Bone marrow (tissue), 2 donors: ENCODE data around the gene RIPK3.
"Not testable (repeated sequence)": the region's sequence is repeated elsewhere in the genome, so short reads cannot be mapped to it uniquely, and the experiment has no call there.

Experiments used
- DNase-seq, 2 donors: peaks; one replicate each; lab custom pipeline; 2025; lab: John Stamatoyannopoulos, UW

RIPK3 gene

DNA sequence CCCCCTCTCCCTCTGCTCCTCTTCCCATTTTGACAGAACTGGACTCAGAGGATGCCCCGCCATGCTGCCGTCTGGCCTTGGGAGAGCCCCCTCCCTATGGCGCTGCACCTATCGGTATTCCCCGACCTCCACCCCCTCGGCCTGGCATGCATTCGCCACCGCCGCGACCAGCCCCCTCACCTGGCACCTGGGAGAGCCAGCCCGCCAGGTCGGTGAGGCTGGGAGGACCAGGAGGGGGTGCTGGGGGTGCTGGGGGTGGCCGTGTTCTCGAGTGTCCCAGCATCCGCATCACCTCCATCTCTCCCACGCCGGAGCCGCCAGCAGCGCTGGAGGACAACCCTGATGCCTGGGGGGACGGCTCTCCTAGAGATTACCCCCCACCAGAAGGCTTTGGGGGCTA, 29.7 kb upstream of the RIPK3 start:
- DNase-seq: no peak

DNA sequence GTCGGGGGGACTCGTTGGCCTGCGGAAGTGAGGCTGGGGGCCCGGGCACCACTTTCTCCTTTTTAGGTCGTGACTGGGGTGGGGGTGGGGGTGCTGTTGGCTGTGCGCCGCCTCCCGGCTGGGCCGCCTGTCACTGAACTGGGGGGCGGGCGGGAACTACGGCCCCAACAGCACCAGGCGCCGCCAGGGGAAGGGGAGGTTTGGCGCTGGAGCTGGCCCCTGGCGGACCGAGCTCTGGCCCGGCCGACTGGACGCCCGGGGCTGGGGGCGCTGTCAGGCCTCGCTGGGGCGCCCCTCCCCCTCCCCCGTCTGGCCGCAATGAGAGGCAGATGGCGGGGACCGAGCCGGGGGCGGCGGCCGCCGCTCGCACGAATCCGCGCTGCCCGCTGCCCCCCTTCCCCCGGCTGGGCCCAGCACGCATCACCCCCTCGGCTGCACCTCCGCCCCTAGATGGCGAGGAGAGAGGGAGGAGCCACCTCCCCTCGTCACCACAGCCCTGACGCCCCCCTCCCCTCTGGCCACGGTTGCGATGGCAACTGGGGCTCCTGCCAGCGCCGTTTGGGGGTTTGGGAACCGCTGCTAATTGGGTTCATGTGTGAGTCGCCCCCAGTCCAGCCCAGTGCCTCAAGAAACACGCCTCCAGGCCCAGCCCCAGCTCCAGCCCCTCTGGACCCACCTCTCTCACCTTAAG, 28.9 kb upstream of the RIPK3 start:
- no peak for DNase-seq

DNA sequence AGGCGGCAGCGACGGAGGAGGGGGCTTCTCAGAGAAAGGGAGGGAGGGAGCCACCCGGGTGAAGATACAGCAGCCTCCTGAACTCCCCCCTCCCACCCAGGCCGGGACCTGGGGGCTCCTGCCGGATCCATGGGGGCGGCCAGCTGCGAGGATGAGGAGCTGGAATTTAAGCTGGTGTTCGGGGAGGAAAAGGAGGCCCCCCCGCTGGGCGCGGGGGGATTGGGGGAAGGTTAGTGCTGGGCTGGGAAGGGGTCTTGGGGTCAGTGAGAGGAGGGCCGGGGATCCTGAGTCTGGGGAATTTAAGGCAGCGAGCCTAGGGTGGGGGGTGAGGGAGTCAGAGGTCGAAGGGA, 28.4 kb upstream of the RIPK3 start:
- no peak for DNase-seq

DNA sequence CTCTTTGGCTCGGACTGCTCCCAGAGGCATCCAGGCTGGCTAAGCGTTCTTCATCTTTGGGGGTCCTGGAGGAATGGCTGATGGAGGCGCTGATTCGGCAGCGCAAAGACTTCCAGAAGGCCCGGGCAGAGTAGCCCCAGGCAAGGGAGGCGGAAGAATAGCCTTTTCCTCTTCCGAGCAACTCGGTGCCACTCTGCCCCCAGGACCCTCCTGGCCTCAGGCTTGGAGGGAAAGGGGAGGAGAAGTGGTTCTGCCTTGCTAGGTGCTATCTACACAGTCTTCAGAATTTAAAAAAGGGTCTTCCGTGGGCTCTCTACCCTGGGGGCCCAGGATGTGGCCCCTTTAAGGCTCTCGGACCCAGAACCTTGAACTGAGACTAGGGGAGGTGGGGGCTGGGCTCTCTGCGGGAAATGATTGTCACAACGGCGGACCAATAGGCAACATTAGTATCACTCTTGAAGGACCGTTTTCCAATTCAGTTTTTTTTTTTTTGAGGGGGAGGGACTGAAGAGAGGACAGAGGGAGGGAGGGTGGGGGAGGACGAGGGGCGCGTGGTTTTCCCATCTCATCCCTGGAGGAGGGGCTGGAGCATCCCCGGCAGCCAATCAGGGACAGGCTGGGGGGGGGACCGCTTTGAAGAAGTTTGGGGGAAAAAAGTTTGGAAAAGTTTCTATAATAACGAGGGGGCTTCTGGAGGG, 27.9 kb upstream of the RIPK3 start, which contains the start of gene NFATC4:
NFATC4 (plus strand) TSS at position 671 of the 698 bp plus-strand sequence. CDS start 157 bp downstream, outside the sequence.
- DNase-seq: no peak

DNA sequence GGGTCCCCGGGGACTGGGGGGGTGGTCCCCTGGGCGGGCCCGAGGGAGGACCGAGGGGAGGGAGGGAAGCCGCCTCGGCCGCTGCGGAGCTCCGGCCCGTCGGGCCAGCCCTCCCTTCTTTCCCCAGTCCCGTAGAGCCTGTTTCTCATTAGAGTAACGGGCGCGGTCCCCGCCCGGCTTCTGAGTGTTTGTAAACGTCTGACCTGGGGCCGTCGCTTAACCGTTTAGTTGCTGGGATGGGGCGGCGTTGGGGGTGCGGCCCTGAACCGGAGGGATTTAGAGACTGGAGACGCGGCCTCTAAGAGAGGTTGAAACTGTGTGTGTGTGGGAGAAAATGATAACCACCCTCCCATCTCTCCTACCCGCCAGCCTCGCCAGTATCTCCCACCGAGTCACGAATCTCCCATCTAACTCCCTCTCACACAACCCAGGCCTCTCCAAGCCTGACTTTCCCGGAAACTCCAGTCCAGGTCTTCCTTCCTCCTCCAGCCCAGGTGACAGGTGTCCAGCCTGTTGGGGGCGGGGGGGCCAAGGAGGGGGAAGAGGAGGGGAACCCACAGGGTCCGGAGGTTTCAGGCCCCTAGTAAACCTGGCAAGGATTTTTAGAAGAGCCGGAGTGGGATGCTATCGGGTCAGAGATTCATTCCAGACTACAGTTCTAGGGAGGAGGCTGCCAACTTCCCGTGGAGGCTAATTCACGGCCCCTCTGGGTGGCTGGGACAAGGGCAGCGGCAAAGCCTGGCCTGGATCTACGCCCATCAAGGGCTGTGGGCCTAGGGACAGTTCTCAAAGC, 27.1 kb upstream of the RIPK3 start:
- DNase-seq: no peak

DNA sequence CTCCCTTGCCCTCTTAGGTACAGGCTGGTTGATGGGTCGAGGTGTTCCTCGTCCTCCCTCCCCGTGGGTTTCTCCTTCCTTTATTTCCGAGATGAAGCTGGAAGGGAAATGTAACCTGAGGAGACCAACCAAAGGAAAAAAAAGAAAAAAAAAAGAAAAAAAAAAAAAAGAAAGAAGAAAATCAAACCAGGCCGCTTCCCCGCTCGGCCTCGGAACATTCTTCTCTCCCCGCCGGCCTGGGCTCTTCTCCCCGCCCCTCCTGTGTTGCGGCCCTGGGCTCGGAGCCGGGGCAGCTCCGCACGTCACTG, 26.6 kb upstream of the RIPK3 start:
- DNase-seq: no peak

DNA sequence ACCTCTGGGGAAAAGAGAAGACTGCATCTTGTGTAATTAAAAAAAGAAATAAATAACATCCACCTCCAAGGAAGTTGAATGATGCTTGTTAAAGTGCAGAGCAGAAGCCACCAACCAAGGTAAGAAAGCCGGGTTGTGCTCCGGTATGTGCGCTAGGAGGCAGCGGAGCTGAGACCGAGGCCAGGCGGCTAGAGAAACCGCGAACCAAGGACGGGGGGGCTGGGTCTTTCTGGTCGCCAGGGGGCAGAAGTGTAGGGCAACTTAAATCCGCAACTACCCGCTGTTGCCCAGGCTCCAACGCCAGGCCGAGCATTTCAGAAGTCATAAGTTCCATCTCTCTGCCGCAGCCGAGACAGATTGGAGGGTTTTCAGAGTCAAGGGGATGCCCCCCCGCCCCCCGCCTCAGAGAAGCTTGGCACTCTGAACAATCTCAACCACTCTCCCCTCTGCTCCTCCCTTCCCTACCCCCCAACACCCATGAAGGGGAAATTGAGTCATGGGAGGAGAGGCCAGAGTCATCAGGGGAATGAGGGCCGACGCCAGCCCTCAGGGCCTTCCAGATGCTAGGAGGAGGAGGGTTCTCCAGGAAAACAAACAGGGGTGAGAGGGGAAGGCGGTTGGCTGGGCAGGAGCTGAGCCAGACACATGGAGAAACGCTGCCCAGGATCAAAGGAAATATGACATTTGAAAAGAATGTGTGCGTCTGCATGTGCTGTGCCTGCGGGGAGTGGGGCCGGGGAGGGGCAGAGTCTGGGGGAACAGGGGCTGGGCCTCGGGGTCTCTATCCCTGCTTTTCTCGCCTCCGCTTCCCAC, 26.0 kb upstream of the RIPK3 start:
- DNase-seq: peak; percentile 29 to 91

DNA sequence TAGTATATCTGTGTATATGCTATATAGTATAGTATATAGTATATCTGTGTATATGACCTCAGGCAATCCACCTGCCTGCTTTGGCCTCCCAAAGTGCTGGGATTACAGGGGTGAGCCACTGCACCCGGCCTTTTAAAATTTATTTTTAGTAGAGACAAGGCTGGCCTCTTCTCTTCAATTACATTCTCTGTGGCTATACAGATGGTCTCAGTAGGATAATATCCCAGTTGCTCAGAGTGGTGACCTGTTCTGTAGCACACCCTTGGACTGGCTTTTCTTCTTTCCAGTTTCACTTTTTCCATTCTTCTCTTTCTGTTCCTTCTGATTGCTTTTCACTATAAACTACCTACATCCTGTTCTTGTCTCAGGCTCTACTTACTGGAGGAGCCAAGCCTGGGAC, 25.1 kb upstream of the RIPK3 start:
- no peak for DNase-seq

DNA sequence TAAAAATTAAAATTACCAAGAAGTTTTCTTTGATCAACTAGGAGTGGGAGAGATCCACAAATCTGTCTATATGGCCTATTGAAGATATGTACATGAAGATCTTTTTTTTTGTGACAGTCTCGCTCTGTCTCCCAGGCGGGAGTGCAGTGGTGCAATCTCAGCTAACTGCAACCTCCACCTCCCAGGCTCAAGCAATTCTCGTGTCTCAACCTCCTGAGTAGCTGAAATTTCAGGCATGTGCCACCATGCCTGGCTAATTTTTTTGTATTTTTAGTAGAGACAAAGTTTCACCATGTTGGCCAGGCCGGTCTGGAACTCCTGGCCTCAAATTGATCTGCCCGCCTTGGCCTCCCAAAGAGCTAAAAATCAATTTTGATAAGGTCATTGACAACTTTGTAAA, 23.6 kb upstream of the RIPK3 start:
- DNase-seq: no peak

DNA sequence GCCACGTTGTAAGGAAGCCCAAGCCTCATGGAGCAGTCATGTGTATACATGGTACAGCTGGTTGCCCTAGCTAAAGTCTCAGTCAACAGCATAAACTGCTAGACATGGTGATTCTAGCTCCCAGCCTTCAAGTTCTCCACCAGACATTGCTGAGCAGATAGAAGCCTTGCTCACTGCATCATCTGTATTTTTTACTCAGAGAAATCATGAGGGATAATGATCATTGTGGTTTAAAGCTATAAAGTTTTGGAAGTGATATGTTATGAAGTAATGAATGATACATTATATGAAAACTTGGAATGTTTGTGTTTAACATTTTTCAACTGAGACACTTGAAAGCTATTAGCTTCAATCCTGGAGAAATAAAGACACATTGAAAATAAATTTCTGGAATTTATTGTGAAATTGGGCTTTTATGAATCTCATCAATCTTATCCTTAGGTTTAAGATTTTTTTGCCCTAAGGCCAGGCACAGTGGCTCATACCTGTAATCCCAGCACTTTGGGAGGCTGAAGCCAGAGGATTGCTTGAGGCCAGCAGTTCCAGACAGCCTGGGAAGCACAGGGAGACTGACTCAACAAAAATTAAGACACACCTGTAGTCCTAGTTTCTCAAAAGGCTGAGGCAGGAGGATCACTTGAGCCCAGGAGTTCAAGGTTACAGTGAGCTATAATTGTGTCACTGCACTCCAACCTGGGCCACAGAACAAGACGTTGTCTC, 22.6 kb upstream of the RIPK3 start:
- DNase-seq: no peak

DNA sequence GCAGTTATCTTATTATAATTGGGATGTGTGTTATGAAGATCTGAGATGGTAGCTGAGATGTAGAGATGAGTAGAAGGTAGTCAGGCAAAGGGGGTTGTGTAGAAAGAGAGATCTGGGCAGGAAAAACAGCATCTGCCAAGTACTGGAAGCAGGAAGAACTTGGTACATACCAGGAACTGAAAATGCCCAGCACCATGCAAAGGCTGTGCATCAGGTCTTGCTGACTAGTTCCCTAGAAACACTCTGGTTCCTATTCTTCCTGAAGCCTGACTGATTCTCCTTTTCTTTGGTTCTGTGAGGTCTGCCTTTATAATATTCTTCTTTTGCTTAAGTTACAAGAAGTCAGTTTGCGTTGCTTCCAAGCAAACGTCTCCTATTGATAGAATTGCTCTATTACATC, 21.5 kb upstream of the RIPK3 start:
- no peak for DNase-seq

DNA sequence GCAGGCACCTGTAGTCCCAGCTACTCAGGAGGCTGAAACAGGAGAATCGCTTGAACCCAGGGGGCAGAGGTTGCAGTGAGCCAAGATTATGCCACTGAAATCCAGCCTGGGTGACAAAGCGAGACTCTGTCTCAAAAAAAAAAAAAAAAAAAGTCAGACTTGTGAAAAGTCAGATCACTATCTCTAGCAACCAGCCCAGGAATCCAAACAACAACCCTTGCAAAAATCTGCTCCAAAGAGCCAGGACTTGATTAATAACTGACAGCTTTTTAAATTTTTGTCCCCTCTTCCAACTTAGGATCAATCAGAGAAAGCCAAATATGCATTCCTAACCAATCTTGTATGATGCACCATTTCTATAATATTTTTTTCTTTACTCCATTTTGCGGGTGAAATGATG, 20.5 kb upstream of the RIPK3 start:
- no peak for DNase-seq

DNA sequence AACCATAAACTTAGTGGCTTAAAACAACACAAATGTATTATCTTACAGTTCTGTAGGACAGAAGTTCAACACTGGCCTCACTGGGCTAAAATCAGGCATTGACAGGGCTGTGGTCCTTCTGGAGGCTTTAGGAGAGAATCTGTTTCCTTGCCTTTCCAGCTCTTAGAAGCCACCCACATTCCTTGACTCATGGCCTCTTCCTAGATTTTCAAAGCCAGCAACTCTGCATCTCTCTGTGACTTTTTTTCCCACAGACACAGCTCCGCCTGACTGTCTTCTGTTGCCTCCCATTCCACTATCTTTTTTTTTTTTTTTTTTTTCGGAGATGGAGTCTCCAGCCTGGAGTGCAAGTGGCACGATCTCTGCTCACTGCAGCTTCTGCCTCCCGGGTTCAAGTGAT, 16.4 kb upstream of the RIPK3 start:
- DNase-seq: no peak

DNA sequence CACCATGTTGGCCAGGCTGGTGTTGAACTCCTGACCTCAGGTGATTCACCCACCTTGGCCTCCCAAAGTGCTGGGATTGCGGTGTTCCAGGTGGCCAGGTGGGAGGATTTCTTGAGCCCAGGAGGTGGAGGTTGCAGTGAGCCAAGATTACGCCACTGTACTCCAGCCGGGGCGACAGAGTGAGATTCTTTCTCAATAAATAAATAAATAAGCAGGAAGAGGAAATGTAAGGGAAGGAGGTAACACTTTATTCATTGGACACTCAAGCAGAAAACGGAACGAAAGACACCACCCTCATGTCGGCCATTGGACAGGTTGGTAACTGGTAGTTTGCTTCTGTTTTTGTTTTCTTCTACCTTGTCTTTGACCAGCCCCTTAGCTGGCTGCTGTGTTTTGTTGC, 15.2 kb upstream of the RIPK3 start:
- DNase-seq: no peak

DNA sequence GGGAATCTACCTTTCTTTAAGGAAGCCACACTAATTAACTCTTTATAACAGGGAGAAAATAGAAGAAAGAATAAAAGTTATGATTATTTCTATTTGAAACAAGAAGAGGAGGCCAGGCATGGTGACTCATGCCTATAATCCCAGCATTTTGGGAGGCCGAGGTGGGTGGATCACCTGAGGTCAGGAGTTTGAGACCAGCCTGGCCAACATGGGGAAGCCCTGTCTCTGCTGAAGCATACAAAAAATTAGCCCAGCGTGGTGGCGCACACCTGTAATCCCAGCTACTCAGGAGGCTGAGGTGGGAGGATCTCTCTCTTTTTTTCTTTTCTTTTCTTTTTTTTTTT, 14.7 kb upstream of the RIPK3 start:
- not testable (repeated sequence) for DNase-seq

DNA sequence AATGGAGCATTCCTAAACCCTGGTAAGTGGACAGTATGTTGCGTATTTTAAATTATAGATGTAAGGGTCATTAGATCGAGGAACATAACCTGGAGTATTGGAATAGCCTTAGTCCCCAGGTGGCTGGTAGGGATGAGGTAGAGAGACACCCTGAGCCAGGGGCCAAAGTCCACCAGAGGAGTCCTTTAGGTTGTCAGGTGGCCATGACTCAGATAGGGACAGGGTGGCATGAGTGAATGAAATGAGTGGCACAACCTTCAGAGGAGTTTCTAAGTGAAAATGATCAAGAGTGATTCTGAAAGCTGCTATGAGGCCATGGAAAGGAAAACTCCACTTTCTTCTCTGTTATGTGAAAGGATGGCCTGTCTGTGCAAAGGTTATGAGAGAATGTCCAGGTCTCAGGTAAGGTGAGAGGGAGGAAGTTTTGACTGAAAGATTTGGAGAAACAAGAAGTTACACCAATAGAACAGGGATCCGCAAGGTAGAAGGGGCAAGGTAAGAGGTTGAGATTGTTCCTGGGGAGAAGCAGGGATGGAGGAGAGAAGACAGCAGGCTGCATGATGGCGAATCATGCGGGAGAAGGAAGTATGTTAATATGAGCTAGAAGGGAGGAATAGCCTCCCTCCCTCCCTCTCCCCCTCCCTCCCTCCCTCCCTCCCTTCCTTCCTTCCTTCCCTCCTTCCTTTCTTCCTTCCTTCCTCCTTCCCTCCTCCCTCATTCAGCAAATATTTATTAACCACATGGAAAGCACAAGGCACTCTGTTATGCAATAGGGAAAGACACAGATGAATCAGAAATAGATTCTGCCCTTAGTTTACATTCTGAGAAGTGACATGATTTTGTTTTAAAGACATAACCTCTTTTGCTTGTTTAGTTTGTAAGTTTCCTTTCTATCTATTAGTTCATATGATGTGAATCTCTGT, 14.0 kb upstream of the RIPK3 start:
- DNase-seq: no peak

DNA sequence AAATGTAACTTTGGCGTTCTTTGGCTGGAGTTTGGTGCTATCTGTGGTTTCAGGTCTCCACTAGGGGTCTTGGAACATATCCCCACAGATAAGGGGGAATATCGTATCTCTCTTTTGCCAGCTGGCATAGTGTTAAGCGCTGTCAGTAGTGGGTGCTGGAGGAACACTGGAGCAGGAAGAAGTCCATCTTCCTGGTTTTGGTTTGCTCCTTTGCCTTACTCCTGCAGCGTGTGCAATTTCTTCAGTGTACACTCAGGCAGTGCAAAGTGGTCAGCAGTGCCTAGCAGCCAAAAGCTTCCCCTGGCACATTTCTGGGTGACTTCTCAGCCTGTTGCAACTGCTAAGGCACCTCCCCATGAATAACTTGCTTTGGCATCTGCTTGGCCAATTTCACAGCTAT, 11.7 kb upstream of the RIPK3 start:
- no peak for DNase-seq

DNA sequence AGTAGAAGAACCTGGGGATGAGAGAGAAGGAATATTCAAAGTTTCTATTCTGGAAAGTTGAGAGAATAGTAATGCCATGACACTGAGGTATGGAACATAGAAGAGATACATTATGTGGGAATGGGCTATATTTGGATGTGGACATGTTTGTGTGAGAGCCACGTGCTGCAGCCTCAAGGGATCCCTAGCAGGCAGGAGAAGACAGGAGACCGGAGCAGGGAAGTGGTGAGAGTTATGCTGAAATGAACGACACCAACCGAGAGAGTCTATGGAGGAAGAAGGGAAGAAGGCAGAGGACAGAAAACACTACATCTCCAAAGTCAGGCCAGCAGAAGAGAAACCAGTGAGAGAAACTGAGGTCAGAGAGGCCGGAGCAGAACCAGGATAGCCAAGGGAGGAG, 10.0 kb upstream of the RIPK3 start:
- DNase-seq: no peak

DNA sequence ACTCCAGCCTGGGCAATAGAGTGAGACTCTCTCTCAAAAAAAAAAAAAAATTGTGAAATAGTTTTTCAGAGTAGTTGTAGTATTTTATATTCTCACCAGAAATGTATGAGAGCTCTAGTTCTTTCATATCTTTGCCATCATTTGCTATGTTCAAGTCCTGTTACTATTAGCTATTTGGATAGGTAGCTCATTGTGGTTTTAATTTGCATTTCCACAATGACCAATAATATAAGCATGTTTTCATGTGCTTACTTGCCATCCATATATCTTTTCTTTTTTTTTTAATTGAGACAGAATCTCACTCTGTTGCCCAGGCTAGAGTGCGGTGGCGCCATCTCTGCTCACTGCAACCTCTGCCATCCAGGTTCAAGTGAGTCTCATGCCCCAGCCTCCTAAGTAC, 8.4 kb upstream of the RIPK3 start:
- DNase-seq: no peak

DNA sequence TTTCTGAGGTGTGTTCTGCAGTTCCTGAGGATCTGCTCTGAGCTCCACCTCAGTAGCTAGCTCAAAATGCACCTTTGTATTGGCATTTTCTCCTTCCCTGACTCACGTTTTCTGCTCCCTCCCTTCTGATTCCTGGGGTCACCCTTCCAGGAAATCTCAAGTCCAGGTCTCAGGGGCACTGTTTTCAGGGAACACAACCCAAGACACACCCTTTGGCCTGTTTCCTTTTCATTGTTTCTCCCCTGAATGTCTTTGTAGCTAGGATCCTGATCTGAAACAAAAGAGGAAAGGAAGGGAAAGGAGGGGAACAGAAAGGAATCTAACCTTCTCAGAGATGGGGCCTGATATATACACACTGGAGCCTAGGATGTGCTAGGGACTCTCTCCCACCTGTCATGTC, 7.3 kb upstream of the RIPK3 start:
- no peak for DNase-seq
